GM12878 (cell line): ENCODE measurements around the gene SERPINB8. TPM values are rescaled to one million over a fixed set of nuclear protein-coding genes. Genes with fewer than 3 reads are reported as not detected.
A peak's percentile ranks its signal among the peaks of the same experiment; 100 is the strongest.

Experiments
- ATAC-seq: fragments of 200-7000 bp; cut with Tn5 transposase; 3 replicates; pipeline ENCODE4 v1.9.1; 2020; ENCODE audit warnings: mild to moderate bottlenecking, moderate library complexity
- BruUV-seq: library from RNA; stranded (reverse); fragments of 400-500 nt; replicated peaks from 2 replicates; lab custom pipeline; 2021; lab: Mats Ljungman, UMichigan
- CTCF ChIA-PET: fragments of 300-600 bp; sonication (Branson Sonifier 250); formaldehyde crosslinking; extraction: SDS; loops from one replicate; lab custom pipeline; 2021; ENCODE audit warnings: inconsistent platforms; lab: Yijun Ruan, JAX
- POLR2A ChIA-PET: fragments of 350-600 bp; formaldehyde crosslinking; extraction: SDS; loops from one replicate; lab custom pipeline; 2021; ENCODE audit warnings: inconsistent platforms; lab: Charles Lee
- RAD21 ChIA-PET: fragments of 300-600 bp; sonication (Branson Sonifier 250); formaldehyde crosslinking; loops from one replicate; lab custom pipeline; 2023; ENCODE audit warnings: antibody characterized with exemption; ENCODE audit not compliant: unreplicated experiment; lab: Charles Lee
- SMC1A ChIA-PET: fragments of 300-600 bp; sonication (Branson Sonifier 250); formaldehyde crosslinking; loops from one replicate; lab custom pipeline; 2023; ENCODE audit not compliant: unreplicated experiment, uncharacterized antibody; lab: Charles Lee
- DNase-seq: peaks from one replicate; pipeline ENCODE4 v3.0.0-alpha.2; 2011; ENCODE audit warnings: low read depth, low spot score
- FAIRE-seq: peaks from 3 replicates; lab custom pipeline; 2011; peaks lifted over from hg19 to GRCh38; lab: Jason Lieb, UNC
- H2AFZ ChIP-seq: 2 replicates; pipeline ENCODE4 v1.6.0; 2011; ENCODE audit warnings: low read depth, low read length, control low read depth; ENCODE audit not compliant: control insufficient read depth
- H3K27ac ChIP-seq: 2 replicates; pipeline ENCODE4 v1.5.1; 2011; ENCODE audit warnings: control low read depth; ENCODE audit not compliant: control insufficient read depth, insufficient read depth
- H3K27me3 ChIP-seq, 2 experiments: replicated peaks in 1 of 2; 2 replicates each; pipeline versions ENCODE4 v1.6.0 to v1.6.1; 2011; ENCODE audit warnings: low read length in 1 of 2; ENCODE audit not compliant: control insufficient read depth in 2 of 2, insufficient read depth in 2 of 2
- H3K36me3 ChIP-seq, 2 experiments: 2 replicates each; pipeline ENCODE4 v1.5.1; 2011; ENCODE audit warnings: low read length in 1 of 2; ENCODE audit not compliant: control insufficient read depth in 2 of 2, insufficient read depth in 2 of 2
- H3K4me1 ChIP-seq: 2 replicates; pipeline ENCODE4 v1.6.1; 2011; ENCODE audit warnings: mild to moderate bottlenecking, low read length, moderate library complexity, mixed read lengths; ENCODE audit not compliant: control insufficient read depth, insufficient read depth
- H3K4me2 ChIP-seq: 2 replicates; pipeline ENCODE4 v1.6.0; 2011; ENCODE audit warnings: control low read depth; ENCODE audit not compliant: control insufficient read depth, insufficient read depth
- H3K4me3 ChIP-seq: fragments of 200-600 bp; sonication (generic); 2 replicates; pipeline ENCODE4 v1.5.1; 2016
- H3K79me2 ChIP-seq: 2 replicates; pipeline ENCODE4 v1.6.0; 2011; ENCODE audit warnings: low read length; ENCODE audit not compliant: control insufficient read depth, insufficient read depth
- H3K9ac ChIP-seq: 2 replicates; pipeline ENCODE4 v1.8.0; 2011; ENCODE audit warnings: low read length, control low read depth, mixed read lengths; ENCODE audit not compliant: control insufficient read depth, insufficient read depth
- H3K9me3 ChIP-seq: replicated peaks from 3 replicates; pipeline ENCODE4 v1.5.1; 2011; ENCODE audit warnings: mild to moderate bottlenecking, low read length; ENCODE audit not compliant: control insufficient read depth, insufficient read depth
- H4K20me1 ChIP-seq: 2 replicates; pipeline ENCODE4 v1.6.0; 2011; ENCODE audit not compliant: control insufficient read depth, insufficient read depth
- BCL3 ChIP-seq: IDR thresholded peaks from 2 replicates; pipeline ENCODE4 v1.6.1; 2011; ENCODE audit warnings: borderline replicate concordance, low read depth, mild to moderate bottlenecking, moderate library complexity, low read length; ENCODE audit not compliant: insufficient read depth, poor library complexity, severe bottlenecking
- CEBPB ChIP-seq, 2 experiments: fragments of 150-350 bp in 1 of 2; IDR thresholded peaks; 2 replicates each; pipeline ENCODE4 v1.6.1; 2012 to 2014; ENCODE audit warnings: low read depth in 2 of 2, low read length in 2 of 2, borderline replicate concordance in 1 of 2, inconsistent platforms in 1 of 2
- CEBPZ ChIP-seq: fragments of 150-350 bp; IDR thresholded peaks from 2 replicates; pipeline ENCODE4 v1.6.1; 2016; ENCODE audit warnings: low read depth, low read length
- EGR1 ChIP-seq, 2 experiments: IDR thresholded peaks; 1 replicate in 1 of 2; 2 replicates in 1 of 2; pipeline ENCODE4 v1.6.1; 2011 to 2012; ENCODE audit warnings: low read depth in 2 of 2, low read length in 2 of 2, borderline replicate concordance in 1 of 2, mild to moderate bottlenecking in 1 of 2, moderate library complexity in 1 of 2
- GATAD2B ChIP-seq: fragments of 450-650 bp; conservative IDR thresholded peaks from 2 replicates; pipeline ENCODE4 v1.6.1; 2017; ENCODE audit warnings: low read depth, mild to moderate bottlenecking, moderate library complexity
- HDAC6 ChIP-seq: fragments of 200-600 bp; sonication (generic); IDR thresholded peaks from one replicate; pipeline ENCODE4 v1.8.0; 2017; ENCODE audit warnings: antibody characterized with exemption; ENCODE audit not compliant: unreplicated experiment
- MEF2B ChIP-seq: fragments of 450-650 bp; IDR thresholded peaks from 2 replicates; pipeline ENCODE4 v1.6.1; 2018; ENCODE audit warnings: mild to moderate bottlenecking, moderate library complexity; ENCODE audit not compliant: partially characterized antibody, poor library complexity, severe bottlenecking
- MTA2 ChIP-seq: fragments of 450-650 bp; IDR thresholded peaks from 2 replicates; pipeline ENCODE4 v1.6.1; 2016; ENCODE audit warnings: low read depth, mild to moderate bottlenecking, moderate library complexity
- SPI1 ChIP-seq: IDR thresholded peaks from 2 replicates; pipeline ENCODE4 v1.6.1; 2011; ENCODE audit warnings: low read depth, mild to moderate bottlenecking, low read length, moderate library complexity, borderline replicate concordance; ENCODE audit not compliant: insufficient read depth
- WGBS: methylation state at CpG from one replicate; pipeline ENCODE4 v1.1.6; 2016; ENCODE audit warnings: low lambda C conversion rate; ENCODE audit not compliant: insufficient replicate concordance, insufficient coverage; ENCODE audit errors: missing lambda C conversion rate; 5-methylcytosine and 5-hydroxymethylcytosine counted together
- in situ Hi-C: fragments of 300-500 bp; cut with MboI; formaldehyde crosslinking; loops from 9 replicates; pipeline ENCODE4 v1.14.3; 2018; ENCODE audit warnings: mixed read lengths
- intact Hi-C: fragments of 100-400 bp; cut with micrococcal nuclease; formaldehyde crosslinking; loops from one replicate; pipeline ENCODE4 v1.14.2; 2022; ENCODE audit not compliant: unreplicated experiment
- polyA plus RNA-seq, 11 experiments: library from polyadenylated mRNA; depleted of rRNA in 4 of 11; unstranded in 6 of 11; stranded (reverse) in 5 of 11; fragments of >200 nt; fragmentation: Nextera tagmentation in 4 of 11; fragmentation: Illumina TruSeq in 1 of 11; extraction: Ambion mirVana in 4 of 11; extraction: Trizol in 1 of 11; gene quantifications; 1 replicate in 1 of 11; 2 replicates in 10 of 11; pipeline versions ENCODE4 v1.2.1 to v1.2.3, GENCODE V29; 2011 to 2016; ENCODE audit warnings: inconsistent platforms in 2 of 11, missing spikeins in 2 of 11, low read depth in 1 of 11
- total RNA-seq, 4 experiments: library from RNA; depleted of rRNA in 3 of 4; stranded (reverse); fragments of >200 nt in 3 of 4; fragmentation: Illumina TruSeq in 1 of 4; extraction: Trizol in 1 of 4; gene quantifications; 2 replicates each; pipeline versions ENCODE4 v1.2.1 to v1.2.3, GENCODE V29; 2013 to 2021

The SERPINB8 gene
- total and polyA plus RNA-seq, 10 of the 15 experiments (the other 5 are each of a cell fraction or from before 2014, with no cell fraction given), result 8.1 to 31.5 (median 16.7) TPM

GRCh38 chr18:63975628-63976027 lies 5.7 kb downstream of the SERPINB8 start:
- DNase-seq (no peak), FAIRE-seq (no peak), ATAC-seq (peak; percentile 25)
- no peak overlapping the region for H3K4me2 ChIP-seq
- peaks cover 14% of the 10 kb centered on the region for H3K79me2 ChIP-seq
- no peak overlapping the region for H3K9ac ChIP-seq
- H3K9me3 ChIP-seq, result peaks cover 1% of the 10 kb centered on the region; the same call in 1 of the 3 replicates
- H3K36me3 ChIP-seq, result peaks cover 1 to 2% of the 10 kb centered on the region in 2 experiments; a peak in 2 of 4 replicates
- no peak overlapping the region for H3K27ac ChIP-seq
- 0 out of 2 replicates have a peak, but pooled peaks cover 3% of the 10 kb centered on the region for H4K20me1 ChIP-seq
- no peak overlapping the region for H3K4me3 ChIP-seq
- RAD21 ChIA-PET, result interaction anchor here (1.2 to 2.3 kb wide), 4 partner anchors 11 to 39 kb away, joined by 3 to 21 read pairs (median 6); no protein-coding TSS in a partner anchor
- H2AFZ ChIP-seq, result no peak overlapping the region
- SMC1A ChIA-PET, result interaction anchor here (1.1 to 5.8 kb wide), 12 partner anchors 9 to 458 kb away, joined by 3 to 47 read pairs (median 6); partner anchors contain the start of gene SERPINB10
- CTCF ChIA-PET, result interaction anchor here (0.7 to 5.5 kb wide), 21 partner anchors 8 to 450 kb away, joined by 3 to 60 read pairs (median 5); partner anchors contain the start of genes SERPINB10 and SERPINB2
- peak; percentile 78 for TF ChIP-seq SPI1
- no peak for TF ChIP-seq GATAD2B
- 66% methylated on average over 3 of the region's 3 CpGs for WGBS
- in situ Hi-C loops, result loop anchor here (5.0 to 25.0 kb wide), 2 partner anchors 83 to 463 kb away; no protein-coding TSS in a partner anchor
- intact Hi-C loops, result loop anchor here (1.0 to 5.0 kb wide), 3 partner anchors 84 to 458 kb away; no protein-coding TSS in a partner anchor
- POLR2A ChIA-PET, result interaction anchor here (0.6 to 0.7 kb wide), 3 partner anchors 39 to 66 kb away, joined by 3 to 4 read pairs (median 3); no protein-coding TSS in a partner anchor
- no peaks in the 10 kb centered on the region for H3K27me3 ChIP-seq
- BruUV-seq, result no TSS peak
- H3K4me1 ChIP-seq, result peaks cover 6% of the 10 kb centered on the region; the same call in 1 of the 2 replicates

- no TSS peak for BruUV-seq
- ATAC-seq (no peak), FAIRE-seq (no peak), DNase-seq (no peak)
- Histone ChIP-seq H3K27ac (no peak overlapping the region), H2AFZ (no peak overlapping the region), H4K20me1 (0 out of 2 replicates have a peak, but pooled peaks cover 3% of the 10 kb centered on the region), H3K9me3 (peaks cover under 1% of the 10 kb centered on the region; the same call in 1 of the 3 replicates), H3K4me3 (no peak overlapping the region), H3K4me2 (no peak overlapping the region), H3K36me3 (peaks cover 10 to 15% of the 10 kb centered on the region in 2 experiments), H3K4me1 (peaks cover 9% of the 10 kb centered on the region), H3K79me2 (peaks cover 9% of the 10 kb centered on the region), H3K27me3 (no peaks in the 10 kb centered on the region), H3K9ac (no peak overlapping the region)
- ChIA-PET SMC1A (interaction anchor here (1.5 to 5.8 kb wide), 6 partner anchors 13 to 158 kb away, joined by 4 to 47 read pairs (median 20); partner anchors contain the start of gene SERPINB10), POLR2A (no interaction called here), RAD21 (interaction anchor here (1.7 to 2.3 kb wide), 2 partner anchors 40 to 41 kb away, joined by 7 to 21 read pairs; no protein-coding TSS in a partner anchor), CTCF (interaction anchor here (0.9 to 5.5 kb wide), 9 partner anchors 8 to 86 kb away, joined by 3 to 60 read pairs (median 12); partner anchors contain the start of gene SERPINB10)
- intact Hi-C loops, result loop anchor here (5.0 kb wide), 1 partner anchor 460 kb away; no protein-coding TSS in a partner anchor
- in situ Hi-C loops, result loop anchor here (5.0 to 25.0 kb wide), 2 partner anchors 85 to 465 kb away; no protein-coding TSS in a partner anchor
- 54% methylated on average over 2 of the region's 3 CpGs for WGBS
- TF ChIP-seq HDAC6 (no peak), CEBPB (IDR thresholded peaks at IDR 0.05; ENCODE audit: borderline replicate concordance in 1 of 2, low read depth in 2 of 2, low read length in 2 of 2) (no peak), CEBPZ (no peak), MTA2 (no peak), MEF2B (no peak), BCL3 (no peak), EGR1 (IDR thresholded peaks at IDR 0.05; ENCODE audit: borderline replicate concordance in 1 of 2, low read depth in 2 of 2, low read length in 2 of 2) (no peak)
Observed at GRCh38 chr18:63977040-63977439, 7.2 kb downstream of the SERPINB8 start.
